Measurements from ENCODE around the gene BEND6.
"Not testable (repeated sequence)": the region's sequence is repeated elsewhere in the genome, so short reads cannot be mapped to it uniquely, and the experiment has no call there.

Gene BEND6

GRCh38 chr6:57035549-57035948, 80.6 kb downstream of the BEND6 start:
- no peak for DNase-seq (ENCODE audit: extremely low read depth, low read depth)
- no peak overlapping the region for H3K4me3 ChIP-seq (replicated peaks; ENCODE audit: low read depth, low read length)
- TF ChIP-seq CTCF (IDR thresholded peaks at IDR 0.05; ENCODE audit: low read depth, low read length, missing control alignments), result no peak

- no peak overlapping the region for H3K4me3 ChIP-seq (replicated peaks; ENCODE audit: low read depth, low read length)
- DNase-seq (ENCODE audit: extremely low read depth, low read depth), result no peak
- TF ChIP-seq CTCF (IDR thresholded peaks at IDR 0.05; ENCODE audit: low read depth, low read length, missing control alignments), result no peak
These were observed 84.0 kb downstream of the BEND6 start for GRCh38 chr6:57038906-57039305.

- no peak for DNase-seq (ENCODE audit: extremely low read depth, low read depth)
- peak; percentile 14 for TF ChIP-seq CTCF (IDR thresholded peaks at IDR 0.05; ENCODE audit: low read depth, low read length, missing control alignments)
- H3K4me3 ChIP-seq (replicated peaks; ENCODE audit: low read depth, low read length), result no peak overlapping the region
These were observed 85.1 kb downstream of the BEND6 start for GRCh38 chr6:57040011-57040410.

DNA sequence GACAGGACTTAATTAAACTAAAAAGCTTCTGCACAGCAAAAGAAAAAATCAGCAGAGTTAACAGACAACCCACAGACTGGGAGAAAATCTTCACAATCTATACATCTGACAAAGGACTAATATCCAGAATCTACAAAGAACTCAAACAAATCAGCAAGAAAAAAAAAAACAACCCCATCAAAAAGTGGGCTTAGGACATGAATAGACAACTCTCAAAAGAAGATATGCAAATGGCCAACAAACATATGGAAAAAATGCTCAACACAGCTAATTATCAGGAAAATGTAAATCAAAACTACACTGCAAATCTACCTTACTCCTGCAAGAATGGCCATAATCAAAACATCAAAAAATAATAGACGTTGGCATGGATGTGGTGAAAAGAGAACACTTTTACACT, 89.2 kb downstream of the BEND6 start:
- not testable (repeated sequence) for DNase-seq (ENCODE audit: extremely low read depth, low read depth); H3K4me3 ChIP-seq (replicated peaks; ENCODE audit: low read depth, low read length)

DNA sequence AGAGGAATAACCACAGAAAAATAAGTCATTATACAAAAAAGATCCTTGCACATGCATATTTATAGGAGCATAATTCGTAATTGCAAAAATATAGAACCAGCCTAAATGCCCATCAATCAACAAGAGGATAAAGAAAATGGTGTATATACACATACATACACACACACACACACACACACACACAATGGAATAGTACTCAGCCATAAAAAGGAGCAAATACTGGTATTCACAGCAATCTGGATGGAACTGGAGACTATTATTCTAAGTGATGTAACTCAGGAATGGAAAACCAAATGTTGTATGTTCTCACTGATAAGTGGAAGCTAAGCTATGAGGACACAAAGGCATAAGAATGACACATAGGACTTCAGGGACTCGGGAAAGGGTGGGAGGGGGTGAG, 89.7 kb downstream of the BEND6 start:
- no peak for TF ChIP-seq CTCF (IDR thresholded peaks at IDR 0.05; ENCODE audit: low read depth, low read length, missing control alignments)
- no peak for DNase-seq (ENCODE audit: extremely low read depth, low read depth)
- no peak overlapping the region for H3K4me3 ChIP-seq (replicated peaks; ENCODE audit: low read depth, low read length)

GRCh38 chr6:57046332-57047256, 91.7 kb downstream of the BEND6 start, which contains the start of gene KIAA1586:
TSS of gene KIAA1586 (plus strand) at chr6:57046693. CDS start at chr6:57046756, 63 bp downstream.
- peak within 1 kb of the TSS; percentile 54 for H3K4me3 ChIP-seq (replicated peaks; ENCODE audit: low read depth, low read length)
- DNase-seq (ENCODE audit: extremely low read depth, low read depth), result peak; percentile 71

- not testable (repeated sequence) for DNase-seq (ENCODE audit: extremely low read depth, low read depth); H3K4me3 ChIP-seq (replicated peaks; ENCODE audit: low read depth, low read length)
These were observed 92.3 kb downstream of the BEND6 start for GRCh38 chr6:57047257-57047585.

DNA sequence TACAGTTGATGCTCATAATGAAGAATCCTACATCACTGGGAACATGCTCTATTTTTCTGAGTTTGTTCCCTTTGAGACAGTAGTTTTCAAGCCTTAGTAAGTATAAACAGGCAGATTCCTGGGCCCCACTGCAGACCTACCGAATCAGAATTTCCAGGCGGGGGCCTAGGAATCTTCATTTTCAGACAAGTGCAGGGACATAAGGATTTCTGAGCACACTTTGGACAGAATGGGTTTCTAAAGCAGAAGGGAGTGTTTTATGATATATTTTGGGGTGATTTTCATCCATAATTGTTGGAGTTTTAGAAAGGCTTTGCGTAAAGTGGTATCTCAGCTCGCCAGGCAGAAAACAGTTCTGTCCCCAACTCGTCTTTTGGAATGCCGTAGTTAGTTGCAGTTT, 93.0 kb downstream of the BEND6 start:
- DNase-seq (ENCODE audit: extremely low read depth, low read depth), result not testable (repeated sequence)
- H3K4me3 ChIP-seq (replicated peaks; ENCODE audit: low read depth, low read length), result peak overlapping the region; percentile 48

- TF ChIP-seq CTCF (IDR thresholded peaks at IDR 0.05; ENCODE audit: low read depth, low read length, missing control alignments), result no peak
- no peak for DNase-seq (ENCODE audit: extremely low read depth, low read depth)
These were observed 93.7 kb downstream of the BEND6 start for GRCh38 chr6:57048577-57048976.

More at GRCh38 chr6:57048577-57048976, 93.7 kb downstream of the BEND6 start:
- peak overlapping the region; percentile 48 for H3K4me3 ChIP-seq (replicated peaks; ENCODE audit: low read depth, low read length)

Data from HFF-Myc (cell line).